ENCODE data around the gene CINP.

- TF ChIP-seq PPARG (CRISPR knock-in tag; conservative IDR thresholded peaks at IDR 0.05) (no peak), CHD2 (IDR thresholded peaks at IDR 0.05; ENCODE audit: low read depth, low read length) (no peak), FOSL2 (CRISPR knock-in tag; IDR thresholded peaks at IDR 0.05) (no peak), EP300 (IDR thresholded peaks at IDR 0.05; ENCODE audit: low read depth in 2 of 2, low read length in 2 of 2) (no peak), EP300 (CRISPR knock-in tag; IDR thresholded peaks at IDR 0.05; ENCODE audit: borderline replicate concordance) (no peak), ZNF691 (CRISPR knock-in tag; IDR thresholded peaks at IDR 0.05; ENCODE audit: borderline replicate concordance, low read depth) (no peak), NR2F1 (CRISPR knock-in tag; IDR thresholded peaks at IDR 0.05) (no peak), KLF6 (CRISPR knock-in tag; IDR thresholded peaks at IDR 0.05) (no peak), ZNF335 (CRISPR knock-in tag; IDR thresholded peaks at IDR 0.05) (no peak), ZNF446 (CRISPR knock-in tag; IDR thresholded peaks at IDR 0.05) (no peak), FIP1L1 (IDR thresholded peaks at IDR 0.05; ENCODE audit: borderline replicate concordance, insufficient read depth, low read depth, low read length) (no peak)
Measured at GRCh38 chr14:102389246-102389645, 26.6 kb upstream of the CINP start.
